HUES64 (cell line): ENCODE results near the gene WDR5B.
A peak's percentile ranks its signal among the peaks of the same experiment; 100 is the strongest.

Source experiments
- H3K27ac ChIP-seq: 2 replicates; pipeline ENCODE4 v1.7.0; 2013; ENCODE audit warnings: low read depth, low read length, inconsistent platforms
- H3K27me3 ChIP-seq: 2 replicates; pipeline ENCODE4 v1.6.1; 2013; ENCODE audit warnings: mild to moderate bottlenecking, low read length; ENCODE audit not compliant: insufficient read depth
- H3K36me3 ChIP-seq: 2 replicates; pipeline ENCODE4 v1.6.1; 2013; ENCODE audit warnings: mild to moderate bottlenecking, low read length; ENCODE audit not compliant: insufficient read depth
- H3K4me1 ChIP-seq: 2 replicates; pipeline ENCODE4 v1.6.1; 2013; ENCODE audit warnings: mild to moderate bottlenecking, low read length, moderate library complexity; ENCODE audit not compliant: insufficient read depth
- H3K4me3 ChIP-seq: 2 replicates; pipeline ENCODE4 v1.5.1; 2013; ENCODE audit warnings: mild to moderate bottlenecking, low read length, moderate library complexity
- H3K9ac ChIP-seq: 2 replicates; pipeline ENCODE4 v1.6.1; 2013; ENCODE audit warnings: mild to moderate bottlenecking, low read depth, low read length
- H3K9me3 ChIP-seq: 2 replicates; pipeline ENCODE4 v1.6.1; 2013; ENCODE audit warnings: low read depth, low read length; ENCODE audit not compliant: insufficient read depth
- WGBS: fragments of 150-250, 120-280 bp; methylation state at CpG from one replicate; pipeline ENCODE4 v1.1.7; 2013; ENCODE audit warnings: missing lambda C conversion rate; 5-methylcytosine and 5-hydroxymethylcytosine counted together

WDR5B gene

DNA sequence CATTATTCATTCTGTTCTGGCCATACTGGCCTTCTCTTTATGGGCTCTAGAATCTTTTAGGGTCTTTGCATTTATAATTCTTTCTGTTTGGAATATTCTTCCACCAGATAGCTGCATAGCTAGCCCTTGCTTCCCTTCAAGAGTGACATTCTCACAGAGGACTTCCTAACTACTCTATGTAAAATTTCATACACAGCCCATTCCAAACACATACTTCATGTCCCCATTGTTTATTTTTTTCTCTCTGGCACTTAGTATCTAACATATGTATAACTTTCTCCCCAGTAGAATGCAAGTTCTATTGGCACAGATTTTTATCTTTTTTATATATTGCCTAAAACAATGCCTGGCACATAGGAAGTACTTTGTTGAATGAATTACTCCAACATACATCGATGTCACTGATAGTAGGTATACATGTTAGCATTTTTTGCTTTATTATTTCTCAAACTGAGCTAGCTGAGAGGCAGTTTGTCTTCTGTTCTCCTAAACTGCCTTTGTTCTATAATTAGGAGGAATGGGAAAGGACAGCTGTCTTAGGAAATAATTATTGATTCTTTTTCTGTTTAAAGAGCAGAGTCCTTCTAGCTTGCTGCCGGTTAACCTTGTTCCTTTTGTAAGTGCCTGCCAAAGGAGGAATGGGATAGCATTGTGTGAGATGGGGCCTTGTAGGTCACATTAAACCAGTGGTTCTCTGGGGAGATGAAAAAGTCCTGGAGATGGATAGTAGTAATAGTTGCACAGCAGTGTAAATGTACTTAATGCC is 24.0 kb downstream of the WDR5B start:
- Histone ChIP-seq H3K9me3 (no peaks in the 10 kb centered on the region), H3K4me3 (no peak overlapping the region), H3K9ac (no peak overlapping the region), H3K27ac (no peak overlapping the region), H3K27me3 (no peaks in the 10 kb centered on the region), H3K36me3 (peaks cover 22% of the 10 kb centered on the region), H3K4me1 (no peaks in the 10 kb centered on the region)
- 93% methylated on average over 1 of the region's 2 CpGs for WGBS

DNA sequence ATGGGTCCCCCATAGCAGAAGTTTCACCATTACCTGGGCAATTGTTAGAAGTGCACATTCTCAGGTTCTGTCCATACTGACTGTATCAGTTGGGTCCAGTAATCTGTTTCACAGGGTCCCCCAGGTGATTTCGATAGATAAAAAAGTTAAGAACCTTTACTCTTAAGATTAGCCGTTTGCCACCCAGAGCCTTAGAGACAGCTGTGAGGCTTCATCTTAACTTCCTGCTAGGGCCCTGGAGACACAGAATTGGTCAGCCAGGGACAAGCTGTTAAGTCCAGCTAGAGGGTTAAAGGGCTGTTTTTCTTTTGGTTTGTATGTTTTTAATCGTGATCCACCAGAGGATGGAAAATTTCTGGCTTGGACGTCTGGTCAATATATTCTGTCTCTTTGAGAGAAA is 25.2 kb downstream of the WDR5B start:
- 92% methylated on average over 4 of the region's 4 CpGs for WGBS
- peaks cover 30% of the 10 kb centered on the region for H3K36me3 ChIP-seq
- no peak overlapping the region for H3K4me3 ChIP-seq
- no peak overlapping the region for H3K27ac ChIP-seq
- H3K9ac ChIP-seq = no peak overlapping the region
- no peaks in the 10 kb centered on the region for H3K9me3 ChIP-seq
- no peaks in the 10 kb centered on the region for H3K27me3 ChIP-seq
- peaks cover 2% of the 10 kb centered on the region; the same call in 1 of the 2 replicates for H3K4me1 ChIP-seq

DNA sequence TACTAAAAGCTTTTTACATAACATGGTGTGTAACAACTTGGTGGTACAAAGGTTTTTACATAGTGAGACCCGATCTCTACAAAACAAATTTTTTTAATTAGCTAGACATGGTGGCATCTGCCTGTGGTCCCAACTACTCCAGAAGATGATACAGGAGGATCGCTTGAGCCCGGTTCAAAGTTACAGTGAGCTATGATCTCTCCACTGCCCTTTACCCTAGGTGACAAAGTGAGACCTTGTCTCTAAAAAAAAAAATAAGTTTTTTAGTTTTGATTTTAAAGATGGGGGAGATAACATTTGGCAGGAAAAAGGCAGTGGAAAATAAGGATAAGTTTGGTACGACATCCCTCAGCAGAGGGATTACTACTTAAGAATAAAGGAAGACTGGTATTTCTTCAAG is 26.0 kb downstream of the WDR5B start:
- Histone ChIP-seq H3K27me3 (no peaks in the 10 kb centered on the region), H3K27ac (no peak overlapping the region), H3K4me1 (peaks cover 5% of the 10 kb centered on the region; the same call in 1 of the 2 replicates), H3K9me3 (no peaks in the 10 kb centered on the region), H3K4me3 (no peak overlapping the region), H3K9ac (no peak overlapping the region), H3K36me3 (peaks cover 34% of the 10 kb centered on the region)
- WGBS = 98% methylated on average over 4 of the region's 4 CpGs

DNA sequence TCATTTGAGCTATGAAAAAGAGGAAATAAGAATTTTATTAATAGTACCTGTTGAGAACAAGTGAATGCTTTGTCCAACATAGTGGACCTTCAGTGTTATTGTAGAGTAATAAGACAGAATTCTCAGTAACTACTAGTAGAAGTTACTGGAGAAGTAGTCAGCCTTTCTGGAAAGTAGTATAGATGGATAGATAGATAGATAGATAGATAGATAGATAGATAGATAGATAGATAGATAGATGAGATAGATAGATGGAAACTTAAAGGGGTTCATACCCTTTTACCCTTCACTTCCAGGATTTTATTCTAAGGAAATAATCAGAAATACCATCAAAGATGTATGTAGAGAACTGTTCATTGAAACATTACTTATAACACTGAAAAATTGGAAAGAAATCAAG is 26.7 kb downstream of the WDR5B start:
- peaks cover 30% of the 10 kb centered on the region for H3K36me3 ChIP-seq
- H3K4me3 ChIP-seq = no peak overlapping the region
- no peaks in the 10 kb centered on the region for H3K9me3 ChIP-seq
- H3K4me1 ChIP-seq = peaks cover 5% of the 10 kb centered on the region; the same call in 1 of the 2 replicates
- H3K9ac ChIP-seq = no peak overlapping the region
- H3K27me3 ChIP-seq = no peaks in the 10 kb centered on the region
- H3K27ac ChIP-seq = no peak overlapping the region

DNA sequence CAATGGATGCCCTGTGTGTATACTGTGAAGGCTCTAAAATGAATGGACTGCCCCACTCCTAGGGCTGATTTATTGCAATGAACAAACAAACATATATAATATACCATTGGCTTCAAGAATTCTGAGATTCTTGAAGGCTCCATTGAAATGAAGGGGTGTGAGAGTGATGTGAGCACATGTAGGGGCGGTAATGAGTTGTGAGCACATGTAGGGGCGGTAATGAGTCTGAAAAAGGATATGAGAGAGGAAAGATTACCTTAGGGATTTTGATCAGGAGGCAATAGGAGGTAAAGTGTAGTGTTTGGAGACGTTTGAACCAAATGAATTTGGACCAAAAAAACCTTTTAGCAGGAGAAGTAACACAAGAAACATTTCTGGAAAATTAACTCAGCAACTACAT is 28.2 kb downstream of the WDR5B start:
- 86% methylated on average over 3 of the region's 3 CpGs for WGBS
- no peak overlapping the region for H3K27ac ChIP-seq
- H3K27me3 ChIP-seq = no peaks in the 10 kb centered on the region
- H3K4me3 ChIP-seq = no peak overlapping the region
- H3K4me1 ChIP-seq = peaks cover 12% of the 10 kb centered on the region
- no peak overlapping the region for H3K9ac ChIP-seq
- no peaks in the 10 kb centered on the region for H3K9me3 ChIP-seq
- peaks cover 21% of the 10 kb centered on the region; the same call in 1 of the 2 replicates for H3K36me3 ChIP-seq

GRCh38 chr3:122383771-122384697 is 31.8 kb downstream of the WDR5B start, which contains the start of gene FAM162A:
Gene FAM162A, plus strand, starts transcription at chr3:122384182. Its CDS starts 84 bp downstream, at chr3:122384266.
- Histone ChIP-seq H3K27me3 (no peaks in the 10 kb centered on the region), H3K9ac (peak within 1 kb of the TSS; percentile 90), H3K9me3 (no peaks in the 10 kb centered on the region), H3K4me3 (peak within 1 kb of the TSS; percentile 72), H3K36me3 (peaks cover 39% of the 10 kb centered on the region), H3K4me1 (peaks cover 15% of the 10 kb centered on the region), H3K27ac (peak within 1 kb of the TSS; percentile 83)
- 3% methylated on average over 49 of the region's 52 CpGs for WGBS

GRCh38 chr3:122382888-122383666 is 32.8 kb downstream of the WDR5B start, which contains the start of gene MIX23:
Gene MIX23, minus strand, starts transcription at chr3:122383231. Its CDS starts 7 bp downstream, at chr3:122383224.
- no peaks in the 10 kb centered on the region for H3K9me3 ChIP-seq
- no peaks in the 10 kb centered on the region for H3K27me3 ChIP-seq
- peaks cover 47% of the 10 kb centered on the region for H3K36me3 ChIP-seq
- peaks cover 15% of the 10 kb centered on the region for H3K4me1 ChIP-seq
- H3K4me3 ChIP-seq = peak within 1 kb of the TSS; percentile 72
- peak within 1 kb of the TSS; percentile 83 for H3K27ac ChIP-seq
- peak within 1 kb of the TSS; percentile 90 for H3K9ac ChIP-seq
- 2% methylated on average over 31 of the region's 31 CpGs for WGBS

- Histone ChIP-seq H3K9ac (no peak overlapping the region), H3K27ac (no peak overlapping the region), H3K27me3 (no peaks in the 10 kb centered on the region), H3K9me3 (no peaks in the 10 kb centered on the region), H3K4me3 (no peak overlapping the region), H3K4me1 (peaks cover 4% of the 10 kb centered on the region; the same call in 1 of the 2 replicates), H3K36me3 (peaks cover 45% of the 10 kb centered on the region)
- 92% methylated on average over 4 of the region's 4 CpGs for WGBS
Observed at GRCh38 chr3:122377975-122378374, 37.9 kb downstream of the WDR5B start.

- Histone ChIP-seq H3K9ac (no peak overlapping the region), H3K27me3 (no peaks in the 10 kb centered on the region), H3K9me3 (no peaks in the 10 kb centered on the region), H3K27ac (no peak overlapping the region), H3K36me3 (peaks cover 59% of the 10 kb centered on the region), H3K4me1 (no peaks in the 10 kb centered on the region), H3K4me3 (no peak overlapping the region)
- no CpG with 5 or more reads among the region's 1 CpG for WGBS
Observed at GRCh38 chr3:122374034-122374433, 41.8 kb downstream of the WDR5B start.

- peaks cover 100% of the 10 kb centered on the region for H3K36me3 ChIP-seq
- no peak overlapping the region for H3K4me3 ChIP-seq
- 91% methylated on average over 4 of the region's 5 CpGs for WGBS
- H3K27me3 ChIP-seq = no peaks in the 10 kb centered on the region
- no peak overlapping the region for H3K27ac ChIP-seq
- 0 out of 2 replicates have a peak, but pooled peaks cover 4% of the 10 kb centered on the region for H3K4me1 ChIP-seq
- no peak overlapping the region for H3K9ac ChIP-seq
- no peaks in the 10 kb centered on the region for H3K9me3 ChIP-seq
Observed at GRCh38 chr3:122366379-122366749, 49.5 kb downstream of the WDR5B start.
